Activated T-helper 17 cell treated with anti-CD3 and anti-CD28 coated beads, Interleukin-2, amount 50 U/mL, for 72 hours (primary cell): ENCODE results near the gene ZNF426. TPM values are rescaled to one million over a fixed set of nuclear protein-coding genes. Genes with fewer than 3 reads are reported as not detected.
"Not testable (repeated sequence)": the region's sequence is repeated elsewhere in the genome, so short reads cannot be mapped to it uniquely, and the experiment has no call there.

Source experiments
- ATAC-seq: fragments of 150-1000 bp; cut with Tn5 transposase; replicated peaks from 2 replicates; pipeline ENCODE4 v1.10.0; 2021; ENCODE audit warnings: mild to moderate bottlenecking, moderate library complexity
- H3K27ac Mint-ChIP-seq: one replicate; pipeline ENCODE4 v1.8.0; 2022; ENCODE audit warnings: mixed read lengths
- H3K27me3 Mint-ChIP-seq: one replicate; pipeline ENCODE4 v1.8.0; 2022; ENCODE audit warnings: mixed read lengths
- H3K36me3 Mint-ChIP-seq: one replicate; pipeline ENCODE4 v1.8.0; 2022; ENCODE audit warnings: low read depth, mild to moderate bottlenecking, mixed read lengths
- H3K4me1 Mint-ChIP-seq: one replicate; pipeline ENCODE4 v1.8.0; 2022; ENCODE audit warnings: mixed read lengths
- H3K4me3 Mint-ChIP-seq: one replicate; pipeline ENCODE4 v1.8.0; 2022; ENCODE audit warnings: mild to moderate bottlenecking, mixed read lengths
- H3K9me3 Mint-ChIP-seq: one replicate; pipeline ENCODE4 v1.8.0; 2022; ENCODE audit warnings: mixed read lengths
- total RNA-seq, 2 donors: library from RNA; stranded (reverse); gene quantifications; one replicate each; pipeline ENCODE4 v1.2.3, GENCODE V29; 2022

Gene ZNF426
- total RNA-seq: 10 to 100 TPM; 11.3 to 16.0 TPM

GRCh38 chr19:9538183-9539058 is at the start of gene ZNF426:
Gene ZNF426, minus strand, starts transcription at chr19:9538645. Its CDS starts 2,413 bp downstream, at chr19:9536232.
- peaks cover 39% of the 10 kb centered on the region for H3K36me3 Mint-ChIP-seq
- H3K27me3 Mint-ChIP-seq: no peaks in the 10 kb centered on the region

GRCh38 chr19:9586764-9587163 is 48.3 kb upstream of the ZNF426 start:
- ATAC-seq: peak; percentile 66
- no peak overlapping the region for H3K27ac Mint-ChIP-seq
- H3K36me3 Mint-ChIP-seq: peaks cover 24% of the 10 kb centered on the region
- no peaks in the 10 kb centered on the region for H3K9me3 Mint-ChIP-seq
- no peak overlapping the region for H3K4me3 Mint-ChIP-seq
- peaks cover 2% of the 10 kb centered on the region for H3K27me3 Mint-ChIP-seq
- peaks cover 11% of the 10 kb centered on the region for H3K4me1 Mint-ChIP-seq

More at GRCh38 chr19:9538183-9539058, at the start of gene ZNF426:
- peaks cover 17% of the 10 kb centered on the region for H3K9me3 Mint-ChIP-seq
- H3K4me3 Mint-ChIP-seq: peak within 1 kb of the TSS; percentile 83
- H3K27ac Mint-ChIP-seq: peak within 1 kb of the TSS; percentile 89
- H3K4me1 Mint-ChIP-seq: peaks cover 6% of the 10 kb centered on the region
- peak; percentile 97 for ATAC-seq

GRCh38 chr19:9584073-9584833 is 45.8 kb upstream of the ZNF426 start, which contains the start of gene ZNF121:
Gene ZNF121, minus strand, starts transcription at chr19:9584504. Its CDS starts 16,407 bp downstream, at chr19:9568097.
- H3K27me3 Mint-ChIP-seq: peaks cover 2% of the 10 kb centered on the region
- peak; percentile 83 for ATAC-seq
- H3K9me3 Mint-ChIP-seq: no peaks in the 10 kb centered on the region
- H3K36me3 Mint-ChIP-seq: peaks cover 49% of the 10 kb centered on the region
- peak within 1 kb of the TSS; percentile 96 for H3K27ac Mint-ChIP-seq
- H3K4me1 Mint-ChIP-seq: peaks cover 22% of the 10 kb centered on the region
- peak within 1 kb of the TSS; percentile 92 for H3K4me3 Mint-ChIP-seq

- peaks cover 69% of the 10 kb centered on the region for H3K36me3 Mint-ChIP-seq
- peak overlapping the region; percentile 92 for H3K4me3 Mint-ChIP-seq
- H3K27me3 Mint-ChIP-seq, H3K9me3 Mint-ChIP-seq, ATAC-seq: not testable (repeated sequence)
- H3K4me1 Mint-ChIP-seq: peaks cover 28% of the 10 kb centered on the region
- H3K27ac Mint-ChIP-seq: peak overlapping the region; percentile 39
Observed at GRCh38 chr19:9582081-9582725, 43.8 kb upstream of the ZNF426 start.

- Mint-ChIP-seq H3K4me1 (peaks cover 30% of the 10 kb centered on the region), H3K27me3 (no peaks in the 10 kb centered on the region), H3K9me3 (no peaks in the 10 kb centered on the region), H3K27ac (peak overlapping the region; percentile 86), H3K4me3 (peak overlapping the region; percentile 92), H3K36me3 (peaks cover 84% of the 10 kb centered on the region)
- ATAC-seq: peak; percentile 75
Observed at GRCh38 chr19:9580728-9581127, 42.3 kb upstream of the ZNF426 start.

GRCh38 chr19:9570255-9570654 is 31.8 kb upstream of the ZNF426 start:
- Mint-ChIP-seq H3K27ac (no peak overlapping the region), H3K4me1 (no peaks in the 10 kb centered on the region), H3K36me3 (peaks cover 100% of the 10 kb centered on the region), H3K4me3 (no peak overlapping the region), H3K27me3 (no peaks in the 10 kb centered on the region), H3K9me3 (peaks cover 28% of the 10 kb centered on the region)
- ATAC-seq: no peak

GRCh38 chr19:9566729-9567128 is 28.3 kb upstream of the ZNF426 start:
- Mint-ChIP-seq H3K4me3 (no peak overlapping the region), H3K4me1 (no peaks in the 10 kb centered on the region), H3K27me3 (no peaks in the 10 kb centered on the region), H3K27ac (no peak overlapping the region), H3K36me3 (peaks cover 100% of the 10 kb centered on the region), H3K9me3 (peaks cover 31% of the 10 kb centered on the region)
- ATAC-seq: no peak

- Mint-ChIP-seq H3K36me3 (peaks cover 100% of the 10 kb centered on the region), H3K4me3 (no peak overlapping the region), H3K27ac (no peak overlapping the region), H3K9me3 (peaks cover 27% of the 10 kb centered on the region), H3K27me3 (no peaks in the 10 kb centered on the region), H3K4me1 (no peaks in the 10 kb centered on the region)
- ATAC-seq: no peak
Observed at GRCh38 chr19:9565900-9566705, 27.7 kb upstream of the ZNF426 start.

GRCh38 chr19:9552536-9553274 is 14.3 kb upstream of the ZNF426 start:
- no peak for ATAC-seq
- Mint-ChIP-seq H3K9me3 (peaks cover 16% of the 10 kb centered on the region), H3K36me3 (no peaks in the 10 kb centered on the region), H3K4me3 (no peak overlapping the region), H3K27ac (no peak overlapping the region), H3K4me1 (no peaks in the 10 kb centered on the region), H3K27me3 (no peaks in the 10 kb centered on the region)

- H3K4me3 Mint-ChIP-seq: no peak overlapping the region
- H3K27ac Mint-ChIP-seq: no peak overlapping the region
Observed at GRCh38 chr19:9547870-9548269, 9.4 kb upstream of the ZNF426 start.

GRCh38 chr19:9541281-9541680 is 2.8 kb upstream of the ZNF426 start:
- not testable (repeated sequence) for H3K27me3 Mint-ChIP-seq, ATAC-seq, H3K4me1 Mint-ChIP-seq, H3K27ac Mint-ChIP-seq, H3K4me3 Mint-ChIP-seq
- Mint-ChIP-seq H3K9me3 (peaks cover 13% of the 10 kb centered on the region), H3K36me3 (peaks cover 11% of the 10 kb centered on the region)

More at GRCh38 chr19:9547870-9548269, 9.4 kb upstream of the ZNF426 start:
- H3K9me3 Mint-ChIP-seq: peaks cover 17% of the 10 kb centered on the region
- no peaks in the 10 kb centered on the region for H3K27me3 Mint-ChIP-seq
- no peaks in the 10 kb centered on the region for H3K4me1 Mint-ChIP-seq
- H3K36me3 Mint-ChIP-seq: no peaks in the 10 kb centered on the region
- ATAC-seq: no peak

- H3K27ac Mint-ChIP-seq: peak overlapping the region; percentile 89
- peaks cover 13% of the 10 kb centered on the region for H3K9me3 Mint-ChIP-seq
- H3K36me3 Mint-ChIP-seq: peaks cover 24% of the 10 kb centered on the region
- not testable (repeated sequence) for H3K4me1 Mint-ChIP-seq, ATAC-seq, H3K27me3 Mint-ChIP-seq
- peak overlapping the region; percentile 83 for H3K4me3 Mint-ChIP-seq
Observed at GRCh38 chr19:9539921-9540320, 1.5 kb upstream of the ZNF426 start.

- not testable (repeated sequence) for H3K27me3 Mint-ChIP-seq, ATAC-seq, H3K4me1 Mint-ChIP-seq
- H3K36me3 Mint-ChIP-seq: peaks cover 31% of the 10 kb centered on the region
- H3K27ac Mint-ChIP-seq: peak overlapping the region; percentile 89
- peaks cover 13% of the 10 kb centered on the region for H3K9me3 Mint-ChIP-seq
- peak overlapping the region; percentile 83 for H3K4me3 Mint-ChIP-seq
Observed at GRCh38 chr19:9539201-9539600, 756 bp upstream of the ZNF426 start.
